Omental fat pad (tissue), 4 donors: ENCODE measurements around the gene COL4A2. TPM values are rescaled to one million over a fixed set of nuclear protein-coding genes. Genes with fewer than 3 reads are reported as not detected.

Experiments
- ATAC-seq: fragments of 150-250 bp; one replicate; pipeline ENCODE4 v1.9.1; 2016; ENCODE audit warnings: mild to moderate bottlenecking, moderate library complexity; ENCODE audit not compliant: low FRiP score
- DNase-seq: peaks from one replicate; pipeline ENCODE4 v3.0.0-alpha.2; 2019; ENCODE audit warnings: low spot score
- CTCF ChIP-seq, 3 donors: fragments of 450-650 bp; IDR thresholded peaks; one replicate each; pipeline ENCODE4 v1.5.1; 2016 to 2017; ENCODE audit warnings: antibody characterized with exemption in 3 of 3, mild to moderate bottlenecking in 3 of 3, moderate library complexity in 2 of 3
- total RNA-seq, 4 donors: library from RNA; depleted of rRNA; stranded (reverse); fragments of >200 nt; gene quantifications; one replicate each; pipeline ENCODE4 v1.1.0, GENCODE V29; 2016

The COL4A2 gene
- total RNA-seq, 4 donors from 2014 or later, result 380 to 788 (median 684) TPM

GRCh38 chr13:110470272-110471009 is 163.4 kb downstream of the COL4A2 start:
- DNase-seq (no peak), ATAC-seq (no peak)
- TF ChIP-seq CTCF (IDR thresholded peaks at IDR 0.05), result no peak

GRCh38 chr13:110471156-110471832 is 164.2 kb downstream of the COL4A2 start:
- no peak for ATAC-seq
- TF ChIP-seq CTCF (IDR thresholded peaks at IDR 0.05), result no peak
- no peak for DNase-seq

GRCh38 chr13:110471833-110472162 is 164.7 kb downstream of the COL4A2 start:
- no peak for ATAC-seq
- no peak for DNase-seq
- no peak for TF ChIP-seq CTCF (IDR thresholded peaks at IDR 0.05)

- ATAC-seq (no peak), DNase-seq (no peak)
- no peak for TF ChIP-seq CTCF (IDR thresholded peaks at IDR 0.05)
Measured at GRCh38 chr13:110472904-110473563, 165.9 kb downstream of the COL4A2 start.

GRCh38 chr13:110474713-110475112 is 167.6 kb downstream of the COL4A2 start:
- ATAC-seq, result no peak
- DNase-seq, result no peak
- no peak for TF ChIP-seq CTCF (IDR thresholded peaks at IDR 0.05)

GRCh38 chr13:110475117-110475516 is 168.0 kb downstream of the COL4A2 start:
- ATAC-seq (no peak), DNase-seq (no peak)
- TF ChIP-seq CTCF (IDR thresholded peaks at IDR 0.05), result no peak
